ENCODE measurements around the gene D2HGDH.

GRCh38 chr2:241751776-241752175 is 17.3 kb downstream of the D2HGDH start:
- TF ChIP-seq POLR2AphosphoS5 (IDR thresholded peaks at IDR 0.05; ENCODE audit: low read depth, low read length) (no peak), POLR2A (IDR thresholded peaks at IDR 0.05; ENCODE audit: low read depth, low read length) (no peak), TAF1 (IDR thresholded peaks at IDR 0.05; ENCODE audit: low read depth, low read length) (no peak), PAX5 (IDR thresholded peaks at IDR 0.05; ENCODE audit: insufficient read depth, low read length, severe bottlenecking) (no peak)
